ENCODE measurements around the gene SKIL.

DNA sequence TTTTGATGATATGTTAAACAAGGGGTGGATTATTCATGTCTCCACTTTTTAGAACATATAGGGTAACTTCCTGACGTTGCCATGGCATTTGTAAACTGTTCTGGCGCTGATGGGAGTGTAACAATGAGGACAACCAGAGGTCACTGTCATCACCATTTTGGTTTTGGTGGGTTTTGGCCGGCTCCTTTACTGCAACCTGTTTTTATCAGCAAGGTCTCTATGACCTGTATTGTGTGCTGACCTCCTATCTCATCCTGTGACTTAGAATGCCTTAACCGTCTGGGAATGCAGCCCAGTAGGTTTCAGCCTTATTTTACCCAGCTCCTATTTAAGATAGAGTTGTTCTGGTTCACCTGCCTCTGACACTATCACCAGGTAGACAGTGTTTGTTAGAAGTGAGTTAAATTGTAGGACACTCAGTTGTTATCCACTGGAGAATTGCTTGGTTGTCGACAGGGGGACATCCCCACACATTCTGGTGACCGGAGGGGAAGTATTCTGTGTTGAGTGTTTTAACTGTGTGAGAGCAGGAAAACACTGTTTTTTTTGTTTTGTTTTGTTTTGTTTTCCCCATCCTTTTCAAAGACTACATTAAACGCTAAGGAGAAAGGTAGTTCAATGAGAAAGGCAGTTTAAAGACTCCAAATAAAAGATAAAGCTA, 36.9 kb upstream of the SKIL start:
- TF ChIP-seq CTCF (IDR thresholded peaks at IDR 0.05): no peak
- no peak for TF ChIP-seq POLR2A (IDR thresholded peaks at IDR 0.05)
